Mesendoderm (in vitro differentiated cells): ENCODE results near the gene GLCE.

Experiments
- DNase-seq: peaks from one replicate; pipeline ENCODE4 v3.0.0; 2013
- H2AK5ac ChIP-seq: 2 replicates; pipeline ENCODE4 v1.6.1; 2013; ENCODE audit warnings: low read length, inconsistent platforms
- H2BK120ac ChIP-seq: 2 replicates; pipeline ENCODE4 v1.6.1; 2013; ENCODE audit warnings: low read depth, mild to moderate bottlenecking, low read length, moderate library complexity, mixed read lengths
- H2BK15ac ChIP-seq: replicated peaks from 2 replicates; pipeline ENCODE4 v1.6.1; 2013; ENCODE audit warnings: low read depth, mild to moderate bottlenecking, moderate library complexity
- H2BK5ac ChIP-seq: 2 replicates; pipeline ENCODE4 v1.6.1; 2013; ENCODE audit warnings: low read length, inconsistent platforms
- H3K18ac ChIP-seq: 2 replicates; pipeline ENCODE4 v1.6.1; 2013; ENCODE audit warnings: mild to moderate bottlenecking, low read length, mixed read lengths
- H3K23ac ChIP-seq: one replicate; pipeline ENCODE4 v1.6.1; 2013; ENCODE audit warnings: low read length
- H3K27ac ChIP-seq: 2 replicates; pipeline ENCODE4 v1.5.1; 2013; ENCODE audit warnings: low read depth, mild to moderate bottlenecking, inconsistent platforms, low read length, moderate library complexity
- H3K27me3 ChIP-seq: 2 replicates; pipeline ENCODE4 v1.6.1; 2013; ENCODE audit warnings: low read length, control low read depth, mild to moderate bottlenecking, inconsistent platforms; ENCODE audit not compliant: insufficient read depth, poor library complexity
- H3K36me3 ChIP-seq: 2 replicates; pipeline ENCODE4 v1.6.1; 2013; ENCODE audit warnings: low read length, inconsistent platforms; ENCODE audit not compliant: control insufficient read depth, insufficient read depth
- H3K4ac ChIP-seq: one replicate; pipeline ENCODE4 v1.6.1; 2013; ENCODE audit warnings: low read depth, mild to moderate bottlenecking, low read length, moderate library complexity
- H3K4me1 ChIP-seq: 2 replicates; pipeline ENCODE4 v1.6.1; 2013; ENCODE audit warnings: low read depth, low read length, inconsistent platforms; ENCODE audit not compliant: control insufficient read depth
- H3K4me2 ChIP-seq: 2 replicates; pipeline ENCODE4 v1.6.1; 2013; ENCODE audit warnings: low read length
- H3K4me3 ChIP-seq: 2 replicates; pipeline ENCODE4 v1.5.1; 2013; ENCODE audit warnings: mild to moderate bottlenecking, low read length
- H3K56ac ChIP-seq: one replicate; pipeline ENCODE4 v1.6.1; 2013; ENCODE audit warnings: low read length
- H3K79me1 ChIP-seq: 2 replicates; pipeline ENCODE4 v1.6.1; 2013; ENCODE audit warnings: low read length, inconsistent platforms
- H3K79me2 ChIP-seq: 2 replicates; pipeline ENCODE4 v1.6.1; 2013; ENCODE audit warnings: mild to moderate bottlenecking, low read length; ENCODE audit not compliant: control insufficient read depth, insufficient read depth
- H3K9ac ChIP-seq: 2 replicates; pipeline ENCODE4 v1.6.1; 2013; ENCODE audit warnings: low read length, inconsistent platforms
- H4K5ac ChIP-seq: one replicate; pipeline ENCODE4 v1.6.1; 2013; ENCODE audit warnings: low read length
- H4K8ac ChIP-seq: one replicate; pipeline ENCODE4 v1.6.1; 2013; ENCODE audit warnings: low read depth, mild to moderate bottlenecking, control low read depth, low read length, moderate library complexity
- WGBS: extraction: QIAGEN DNeasy Blood & Tissue Kit; methylation state at CpG from one replicate; pipeline ENCODE4 v1.1.7; 2013; ENCODE audit warnings: low lambda C conversion rate, missing lambda C conversion rate; ENCODE audit not compliant: insufficient coverage; ENCODE audit errors: extremely low coverage; 5-methylcytosine and 5-hydroxymethylcytosine counted together

The GLCE gene

DNA sequence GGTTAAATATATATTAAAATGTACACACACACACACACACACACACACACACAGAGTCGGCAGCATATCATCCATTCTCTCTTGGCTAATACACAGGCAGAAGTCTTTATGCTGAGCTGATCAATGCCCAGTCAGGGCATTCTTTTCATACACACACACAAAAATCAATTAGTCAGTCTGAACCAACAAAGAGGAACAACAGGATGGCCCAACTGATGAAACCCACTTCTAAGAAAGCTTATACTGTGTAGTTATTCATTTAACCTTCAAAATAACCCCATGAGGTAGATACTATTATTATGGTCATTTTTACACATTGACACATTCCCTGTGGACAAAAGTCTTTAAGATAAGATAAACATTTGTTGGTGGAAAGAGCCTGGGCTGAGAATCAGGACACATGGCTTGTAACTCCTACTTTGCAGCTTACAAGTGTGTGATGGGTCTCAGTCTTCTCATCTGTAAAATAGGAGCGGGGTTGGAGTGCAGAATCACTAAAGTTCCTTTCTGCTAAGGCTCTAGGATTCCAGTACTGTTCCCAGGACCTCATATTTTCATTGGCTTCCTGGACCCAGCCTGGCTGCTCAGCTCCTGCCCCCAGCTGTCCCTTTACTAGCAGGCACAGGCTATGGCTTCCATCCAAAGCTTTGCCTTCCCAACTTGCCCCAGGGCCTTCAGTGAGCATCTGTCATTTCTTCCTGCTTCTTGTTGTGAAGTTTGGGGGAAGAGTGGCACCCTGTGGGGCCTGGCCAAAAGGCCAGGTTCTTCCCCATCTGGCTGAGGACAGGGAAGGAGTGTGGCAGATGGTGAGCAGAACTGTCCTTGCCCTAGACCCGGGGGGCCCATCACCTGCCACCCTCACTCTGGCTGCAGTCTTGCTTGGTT is 27.2 kb upstream of the GLCE start:
- no peak overlapping the region for H3K4me3 ChIP-seq
- H3K4me1 ChIP-seq, result no peaks in the 10 kb centered on the region
- H2BK15ac ChIP-seq, result no peak overlapping the region
- no peak overlapping the region for H3K23ac ChIP-seq
- H3K79me2 ChIP-seq, result no peaks in the 10 kb centered on the region
- H3K27ac ChIP-seq, result no peak overlapping the region
- no peak overlapping the region for H3K18ac ChIP-seq
- WGBS, result no CpG with 5 or more reads among the region's 3 CpGs
- no peak overlapping the region for H3K56ac ChIP-seq
- no peak overlapping the region for H3K4ac ChIP-seq
- no peak overlapping the region for H4K5ac ChIP-seq
- H3K36me3 ChIP-seq, result no peaks in the 10 kb centered on the region
- H4K8ac ChIP-seq, result no peak overlapping the region
- H2AK5ac ChIP-seq, result no peak overlapping the region
- no peak overlapping the region for H3K9ac ChIP-seq
- H3K79me1 ChIP-seq, result no peaks in the 10 kb centered on the region
- no peak overlapping the region for H2BK120ac ChIP-seq
- no peaks in the 10 kb centered on the region for H3K27me3 ChIP-seq
- H3K4me2 ChIP-seq, result no peak overlapping the region
- no peak overlapping the region for H2BK5ac ChIP-seq
- DNase-seq, result no peak

DNA sequence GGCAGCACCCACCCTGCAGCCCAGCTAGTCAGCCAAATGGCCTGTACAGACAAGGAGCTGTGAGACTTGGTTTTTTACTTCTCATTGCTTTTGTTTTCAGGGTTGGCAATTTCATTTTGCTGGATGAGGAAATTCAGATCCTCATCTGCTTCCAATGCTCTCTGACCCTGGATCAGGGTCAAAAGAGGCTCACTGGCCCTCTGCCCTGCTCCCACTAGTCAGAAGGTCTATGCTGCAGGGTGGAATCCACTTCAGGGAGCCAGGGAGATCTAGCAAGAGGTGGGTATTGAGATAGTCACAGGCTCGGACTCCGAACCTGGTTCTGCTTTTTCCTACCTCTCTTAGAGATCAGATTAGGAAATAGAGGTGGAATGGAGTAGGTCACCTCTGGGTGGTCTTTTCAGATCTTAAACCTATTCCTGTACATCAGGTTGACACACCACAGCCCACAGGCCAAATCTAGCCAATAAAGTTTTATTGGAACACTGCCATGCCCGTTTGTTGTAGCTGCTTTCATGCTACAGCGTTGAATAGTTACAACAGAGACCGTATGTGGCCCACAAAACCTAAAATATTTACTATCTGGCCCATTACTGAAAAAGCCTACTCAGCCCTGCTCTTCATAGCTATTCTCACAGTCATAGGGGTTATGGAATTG is 26.4 kb upstream of the GLCE start:
- H3K9ac ChIP-seq, result no peak overlapping the region
- H3K18ac ChIP-seq, result no peak overlapping the region
- H3K4me1 ChIP-seq, result no peaks in the 10 kb centered on the region
- no peak overlapping the region for H2AK5ac ChIP-seq
- no peak overlapping the region for H2BK15ac ChIP-seq
- H3K36me3 ChIP-seq, result no peaks in the 10 kb centered on the region
- H2BK5ac ChIP-seq, result no peak overlapping the region
- H3K23ac ChIP-seq, result no peak overlapping the region
- no peak overlapping the region for H2BK120ac ChIP-seq
- H3K79me2 ChIP-seq, result no peaks in the 10 kb centered on the region
- no peak overlapping the region for H3K56ac ChIP-seq
- H3K4me3 ChIP-seq, result no peak overlapping the region
- no peak for DNase-seq
- no peak overlapping the region for H4K5ac ChIP-seq
- no peak overlapping the region for H3K27ac ChIP-seq
- no peaks in the 10 kb centered on the region for H3K27me3 ChIP-seq
- no peak overlapping the region for H3K4me2 ChIP-seq
- no peaks in the 10 kb centered on the region for H3K79me1 ChIP-seq
- no peak overlapping the region for H4K8ac ChIP-seq
- H3K4ac ChIP-seq, result no peak overlapping the region
- WGBS, result no CpG with 5 or more reads among the region's 5 CpGs

DNA sequence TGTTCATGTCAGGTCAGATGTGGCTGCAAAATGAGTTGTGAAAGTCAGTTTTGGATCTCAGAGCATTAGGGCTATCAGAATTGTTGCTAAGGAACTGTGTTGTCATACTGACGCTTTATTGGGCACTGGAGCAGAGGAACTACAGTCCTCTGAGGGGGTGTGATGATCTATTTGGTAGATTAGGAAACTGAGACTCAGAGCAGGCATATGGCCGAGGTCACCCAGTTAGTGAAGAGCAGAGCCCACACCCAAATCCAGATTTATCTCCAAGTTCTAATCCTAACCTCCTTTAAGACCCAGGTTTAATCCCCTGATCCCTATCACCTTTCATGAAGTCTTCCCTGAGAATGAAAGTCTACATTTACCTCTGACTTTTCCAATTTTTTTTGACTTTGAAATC is 25.6 kb upstream of the GLCE start:
- no peak overlapping the region for H3K18ac ChIP-seq
- H3K23ac ChIP-seq, result no peak overlapping the region
- no peak overlapping the region for H3K56ac ChIP-seq
- no peaks in the 10 kb centered on the region for H3K27me3 ChIP-seq
- H3K36me3 ChIP-seq, result no peaks in the 10 kb centered on the region
- H3K4ac ChIP-seq, result no peak overlapping the region
- no peak overlapping the region for H3K4me2 ChIP-seq
- no peaks in the 10 kb centered on the region for H3K4me1 ChIP-seq
- no peak overlapping the region for H4K8ac ChIP-seq
- H4K5ac ChIP-seq, result no peak overlapping the region
- no peak overlapping the region for H2BK120ac ChIP-seq
- no peak overlapping the region for H3K27ac ChIP-seq
- no peak overlapping the region for H3K9ac ChIP-seq
- H2AK5ac ChIP-seq, result no peak overlapping the region
- DNase-seq, result no peak
- H2BK15ac ChIP-seq, result no peak overlapping the region
- no peak overlapping the region for H3K4me3 ChIP-seq
- no peaks in the 10 kb centered on the region for H3K79me2 ChIP-seq
- no peaks in the 10 kb centered on the region for H3K79me1 ChIP-seq
- no CpG with 5 or more reads among the region's 2 CpGs for WGBS
- no peak overlapping the region for H2BK5ac ChIP-seq

DNA sequence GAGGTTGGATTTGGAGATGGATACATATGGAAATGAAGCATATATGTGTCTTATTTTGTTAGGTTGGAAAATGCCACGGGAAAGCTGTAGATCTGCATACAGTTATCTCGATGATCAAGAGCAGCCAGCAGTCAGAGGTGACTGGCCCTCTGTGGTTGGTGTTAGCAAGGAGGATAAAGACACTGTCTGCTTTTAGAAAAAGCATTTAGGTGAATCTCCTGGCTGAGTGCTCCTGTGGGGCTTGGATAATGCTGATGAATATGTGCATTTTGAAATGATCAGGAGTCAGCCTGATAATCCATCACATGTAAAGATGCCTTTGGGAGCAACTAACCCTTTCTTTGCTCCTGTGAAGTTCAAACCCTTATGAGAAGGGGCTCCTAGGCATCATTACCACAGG is 24.9 kb upstream of the GLCE start:
- Histone ChIP-seq H3K56ac (no peak overlapping the region), H3K18ac (no peak overlapping the region), H4K8ac (no peak overlapping the region), H3K4me1 (no peaks in the 10 kb centered on the region), H3K23ac (no peak overlapping the region), H2BK120ac (no peak overlapping the region), H3K9ac (no peak overlapping the region), H2BK15ac (no peak overlapping the region), H2AK5ac (no peak overlapping the region), H3K36me3 (no peaks in the 10 kb centered on the region), H3K79me1 (no peaks in the 10 kb centered on the region), H4K5ac (no peak overlapping the region), H3K27me3 (no peaks in the 10 kb centered on the region), H3K4me2 (no peak overlapping the region), H3K4ac (no peak overlapping the region), H3K27ac (no peak overlapping the region), H2BK5ac (no peak overlapping the region), H3K4me3 (no peak overlapping the region), H3K79me2 (no peaks in the 10 kb centered on the region)
- no peak for DNase-seq
- no CpG with 5 or more reads among the region's 2 CpGs for WGBS

DNA sequence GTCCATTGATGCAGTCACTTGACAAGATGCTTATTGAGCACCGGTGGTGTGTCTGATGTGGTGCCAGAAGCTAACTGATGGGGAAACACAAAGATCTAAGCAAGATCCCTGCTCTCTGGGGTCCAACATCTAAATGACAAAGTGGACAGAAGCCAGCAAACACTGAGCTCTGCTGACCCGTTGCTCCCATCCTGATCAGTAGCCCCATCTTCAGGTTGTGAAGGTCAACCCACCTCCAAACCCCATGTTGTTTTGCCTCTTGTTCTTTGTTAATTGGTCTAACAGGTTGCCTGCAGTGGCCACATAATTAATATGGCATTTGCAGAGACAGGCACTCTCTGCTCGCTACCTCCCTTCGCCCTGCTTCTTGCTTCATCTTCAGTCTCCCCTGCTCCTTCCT is 21.5 kb upstream of the GLCE start:
- Histone ChIP-seq H4K5ac (no peak overlapping the region), H3K27ac (no peak overlapping the region), H3K56ac (no peak overlapping the region), H3K36me3 (no peaks in the 10 kb centered on the region), H2AK5ac (no peak overlapping the region), H3K27me3 (no peaks in the 10 kb centered on the region), H2BK120ac (no peak overlapping the region), H3K4ac (no peak overlapping the region), H4K8ac (no peak overlapping the region), H3K9ac (no peak overlapping the region), H3K23ac (no peak overlapping the region), H3K4me1 (no peaks in the 10 kb centered on the region), H3K4me2 (no peak overlapping the region), H2BK15ac (no peak overlapping the region), H2BK5ac (no peak overlapping the region), H3K79me1 (no peaks in the 10 kb centered on the region), H3K4me3 (no peak overlapping the region), H3K79me2 (no peaks in the 10 kb centered on the region), H3K18ac (no peak overlapping the region)
- DNase-seq, result no peak
- WGBS, result no CpG with 5 or more reads among the region's 4 CpGs
